SK-N-SH (cell line): Measurements from ENCODE around the gene OR52D1.

ENCODE experiments used
- CHD2 ChIP-seq: fragments of 150-350 bp; IDR thresholded peaks from 2 replicates; pipeline ENCODE4 v1.6.1; 2018; ENCODE audit warnings: low read length; ENCODE audit not compliant: partially characterized antibody
- CTCF ChIP-seq: fragments of 200-600 bp; sonication (generic); IDR thresholded peaks from 2 replicates; pipeline ENCODE4 v1.6.1; 2017; ENCODE audit warnings: antibody characterized with exemption, mild to moderate bottlenecking, moderate library complexity
- EZH2phosphoT487 ChIP-seq: fragments of 200-600 bp; sonication (generic); IDR thresholded peaks from 2 replicates; pipeline ENCODE4 v1.6.1; 2017; ENCODE audit warnings: low read depth, mixed run types, mild to moderate bottlenecking, antibody characterized with exemption, moderate library complexity, borderline replicate concordance
- GABPA ChIP-seq: IDR thresholded peaks from 2 replicates; pipeline ENCODE4 v1.4.0; 2012; ENCODE audit warnings: low read depth, mild to moderate bottlenecking
- GATA2 ChIP-seq: sonication (generic); formaldehyde crosslinking; IDR thresholded peaks from 2 replicates; pipeline ENCODE4 v1.5.0; 2020; ENCODE audit warnings: mild to moderate bottlenecking, missing genetic modification reagents
- MAX ChIP-seq: IDR thresholded peaks from 2 replicates; pipeline ENCODE4 v1.4.0; 2012; ENCODE audit warnings: low read depth
- PBX3 ChIP-seq: IDR thresholded peaks from 2 replicates; pipeline ENCODE4; 2012
- POLR2AphosphoS5 ChIP-seq: IDR thresholded peaks from 2 replicates; pipeline ENCODE4 v1.6.1; 2012; ENCODE audit warnings: low read depth, low read length
- RAD21 ChIP-seq: IDR thresholded peaks from 2 replicates; pipeline ENCODE4 v1.6.1; 2012; ENCODE audit warnings: mild to moderate bottlenecking, low read length
- REST ChIP-seq: IDR thresholded peaks from 2 replicates; pipeline ENCODE4 v1.6.1; 2012; ENCODE audit warnings: mild to moderate bottlenecking, low read depth, low read length, moderate library complexity
- RXRA ChIP-seq: IDR thresholded peaks from 2 replicates; pipeline ENCODE4 v1.4.0; 2012; ENCODE audit warnings: low read depth, mild to moderate bottlenecking, borderline replicate concordance
- TAF1 ChIP-seq: IDR thresholded peaks from 2 replicates; pipeline ENCODE4 v1.6.1; 2012; ENCODE audit warnings: low read depth, mild to moderate bottlenecking, low read length, moderate library complexity, borderline replicate concordance
- TCF12 ChIP-seq: IDR thresholded peaks from 2 replicates; pipeline ENCODE4 v1.4.0; 2012

- TF ChIP-seq REST (no peak), RAD21 (no peak), EZH2phosphoT487 (no peak), CTCF (no peak), POLR2AphosphoS5 (no peak), TAF1 (no peak), TCF12 (no peak), CHD2 (no peak), GATA2 (no peak), MAX (no peak), PBX3 (no peak), RXRA (no peak), GABPA (no peak)
Observed at GRCh38 chr11:5508605-5509004, 20.1 kb downstream of the OR52D1 start.
